GM23338 (cell line): ENCODE measurements around the gene TGFBR3. TPM values are rescaled to one million over a fixed set of nuclear protein-coding genes. Genes with fewer than 3 reads are reported as not detected.

Experiments
- ATAC-seq: fragments of 200-7000 bp; cut with Tn5 transposase; 3 replicates; pipeline ENCODE4 v1.9.1; 2020
- DNase-seq: peaks from one replicate; pipeline ENCODE4 v3.0.0-alpha.2; 2015; ENCODE audit warnings: low spot score
- H2AFZ ChIP-seq: fragments of 200-600 bp; sonication (generic); 2 replicates; pipeline ENCODE4 v1.8.0; 2016; ENCODE audit warnings: antibody characterized with exemption, mild to moderate bottlenecking, moderate library complexity
- H3F3A ChIP-seq: fragments of 200-600 bp; sonication (generic); replicated peaks from 2 replicates; pipeline ENCODE4 v1.8.0; 2017; ENCODE audit warnings: antibody characterized with exemption, mixed run types, low read depth
- H3K27ac ChIP-seq: fragments of 200-600 bp; sonication (generic); 2 replicates; pipeline ENCODE4 v1.6.1; 2016; ENCODE audit warnings: low read depth
- H3K27me3 ChIP-seq: fragments of 200-600 bp; sonication (generic); 2 replicates; pipeline ENCODE4 v1.8.0; 2016; ENCODE audit warnings: mild to moderate bottlenecking, mixed run types, moderate library complexity; ENCODE audit not compliant: insufficient read depth
- H3K36me3 ChIP-seq: fragments of 200-600 bp; sonication (generic); 2 replicates; pipeline ENCODE4 v1.8.0; 2016; ENCODE audit warnings: mild to moderate bottlenecking; ENCODE audit not compliant: insufficient read depth
- H3K4me1 ChIP-seq: fragments of 200-600 bp; sonication (generic); 2 replicates; pipeline ENCODE4 v1.8.0; 2016; ENCODE audit warnings: mild to moderate bottlenecking, moderate library complexity; ENCODE audit not compliant: insufficient read depth
- H3K4me2 ChIP-seq: fragments of 200-600 bp; sonication (generic); 2 replicates; pipeline ENCODE4 v1.7.1; 2017; ENCODE audit warnings: mixed run types
- H3K4me3 ChIP-seq: fragments of 200-600 bp; sonication (generic); 2 replicates; pipeline ENCODE4 v1.6.1; 2016; ENCODE audit warnings: mixed run types
- H3K79me2 ChIP-seq: fragments of 200-600 bp; sonication (generic); replicated peaks from 2 replicates; pipeline ENCODE4 v1.8.0; 2017; ENCODE audit warnings: mild to moderate bottlenecking; ENCODE audit not compliant: insufficient read depth
- H3K9me2 ChIP-seq: fragments of 200-600 bp; sonication (generic); 2 replicates; pipeline ENCODE4 v1.8.0; 2017; ENCODE audit not compliant: insufficient read depth
- H4K20me1 ChIP-seq: fragments of 200-600 bp; sonication (generic); replicated peaks from 2 replicates; pipeline ENCODE4 v1.8.0; 2017; ENCODE audit warnings: mild to moderate bottlenecking; ENCODE audit not compliant: insufficient read depth
- H3K27ac Mint-ChIP-seq: 2 replicates; pipeline ENCODE4 v1.8.0; 2020; ENCODE audit warnings: inconsistent platforms, mild to moderate bottlenecking, moderate library complexity, mixed read lengths
- H3K27me3 Mint-ChIP-seq: 3 replicates; pipeline ENCODE4 v1.8.0; 2022; ENCODE audit warnings: low read depth, mild to moderate bottlenecking, moderate library complexity, mixed read lengths, inconsistent platforms; ENCODE audit not compliant: insufficient read depth, poor library complexity
- H3K36me3 Mint-ChIP-seq: 3 replicates; pipeline ENCODE4 v1.8.0; 2021; ENCODE audit warnings: low read depth, mild to moderate bottlenecking, inconsistent platforms, moderate library complexity, mixed read lengths
- H3K4me1 Mint-ChIP-seq: 3 replicates; pipeline ENCODE4 v1.8.0; 2020; ENCODE audit warnings: mild to moderate bottlenecking, inconsistent platforms, mixed read lengths
- H3K4me3 Mint-ChIP-seq: 3 replicates; pipeline ENCODE4 v1.8.0; 2021; ENCODE audit warnings: moderate library complexity, mild to moderate bottlenecking, inconsistent platforms, mixed read lengths
- H3K9me3 Mint-ChIP-seq: 3 replicates; pipeline ENCODE4 v1.8.0; 2020; ENCODE audit warnings: moderate library complexity, mild to moderate bottlenecking, inconsistent platforms, mixed read lengths
- CREB1 ChIP-seq: fragments of 250-450 bp; sonication (Bioruptor Pico); IDR thresholded peaks from 2 replicates; pipeline ENCODE4 v1.5.0; 2020; ENCODE audit warnings: low read depth, mild to moderate bottlenecking, moderate library complexity
- CTCF ChIP-seq, 2 experiments: fragments of 200-600 bp in 1 of 2; sonication (generic) in 1 of 2; conservative IDR thresholded peaks; 2 replicates each; pipeline versions ENCODE4 v1.5.1 to v1.6.1; 2016 to 2017; ENCODE audit warnings: antibody characterized with exemption in 2 of 2, low read depth in 2 of 2, mild to moderate bottlenecking in 2 of 2, moderate library complexity in 1 of 2
- ETS1 ChIP-seq: IDR thresholded peaks from 2 replicates; pipeline ENCODE4 v1.6.1; 2016; ENCODE audit warnings: antibody characterized with exemption
- EZH2 ChIP-seq: fragments of 200-600 bp; sonication (generic); IDR thresholded peaks from one replicate; pipeline ENCODE4 v1.8.0; 2017; ENCODE audit warnings: antibody characterized with exemption, mild to moderate bottlenecking, low read depth; ENCODE audit not compliant: unreplicated experiment
- EZH2phosphoT487 ChIP-seq: fragments of 200-600 bp; sonication (generic); IDR thresholded peaks from one replicate; pipeline ENCODE4 v1.8.1; 2018; ENCODE audit warnings: antibody characterized with exemption; ENCODE audit not compliant: unreplicated experiment
- JUNB ChIP-seq: IDR thresholded peaks from one replicate; pipeline ENCODE4 v1.6.1; 2016; ENCODE audit warnings: antibody characterized with exemption; ENCODE audit not compliant: unreplicated experiment
- NANOG ChIP-seq: IDR thresholded peaks from 2 replicates; pipeline ENCODE4 v1.6.1; 2016; ENCODE audit warnings: antibody characterized with exemption, borderline replicate concordance
- POLR2AphosphoS5 ChIP-seq: IDR thresholded peaks from 2 replicates; pipeline ENCODE4 v1.6.1; 2016; ENCODE audit warnings: antibody characterized with exemption, low read depth
- REST ChIP-seq: IDR thresholded peaks from one replicate; pipeline ENCODE4 v1.6.1; 2018; ENCODE audit warnings: antibody characterized with exemption; ENCODE audit not compliant: unreplicated experiment
- STAT1 ChIP-seq: IDR thresholded peaks from one replicate; pipeline ENCODE4 v1.6.1; 2016; ENCODE audit warnings: antibody characterized with exemption; ENCODE audit not compliant: unreplicated experiment
- ZNF114 ChIP-seq: fragments of 250-450 bp; sonication (Bioruptor Pico); IDR thresholded peaks from 2 replicates; pipeline ENCODE4 v1.5.0; 2020; ENCODE audit warnings: mild to moderate bottlenecking, moderate library complexity
- ZNF331 ChIP-seq: fragments of 250-450 bp; sonication (Bioruptor Pico); IDR thresholded peaks from 2 replicates; pipeline ENCODE4 v1.5.0; 2020; ENCODE audit warnings: low read depth, mild to moderate bottlenecking, moderate library complexity
- ZNF462 ChIP-seq: fragments of 250-450 bp; sonication (Bioruptor Pico); IDR thresholded peaks from 2 replicates; pipeline ENCODE4 v1.5.0; 2020; ENCODE audit warnings: mild to moderate bottlenecking, moderate library complexity
- polyA plus RNA-seq: library from polyadenylated mRNA; unstranded; fragments of >200 nt; fragmentation: Nextera tagmentation; extraction: Ambion mirVana; gene quantifications from 2 replicates; pipeline ENCODE4 v1.2.1, GENCODE V29; 2016
- total RNA-seq: library from RNA; depleted of rRNA; stranded (reverse); fragments of >200 nt; shearing (Covaris generic); gene quantifications from 2 replicates; pipeline ENCODE4 v1.2.3, GENCODE V29; 2014

Gene TGFBR3
- total and polyA plus RNA-seq, 2 experiments from 2014 or later: 1.7 to 2.9 TPM

GRCh38 chr1:91715416-91716000, 170.4 kb downstream of the TGFBR3 start:
- ATAC-seq: no peak
- no peak overlapping the region for H3K27ac ChIP-seq
- Mint-ChIP-seq H3K27ac (no peak overlapping the region), H3K9me3 (no peaks in the 10 kb centered on the region), H3K4me1 (peaks cover 19% of the 10 kb centered on the region; the same call in 2 of the 3 replicates), H3K36me3 (no peaks in the 10 kb centered on the region), H3K4me3 (no peak overlapping the region), H3K27me3 (peaks cover 4% of the 10 kb centered on the region)
- H3K9me2 ChIP-seq: 0 out of 2 replicates have a peak, but pooled peaks cover 4% of the 10 kb centered on the region
- TF ChIP-seq ETS1: no peak
- TF ChIP-seq ZNF462 (CRISPR knock-in tag): no peak
- TF ChIP-seq EZH2: no peak
- TF ChIP-seq ZNF114 (CRISPR knock-in tag): no peak
- TF ChIP-seq CTCF (conservative IDR thresholded peaks at IDR 0.05; ENCODE audit: low read depth in 2 of 2): no peak
- TF ChIP-seq ZNF331: no peak
- TF ChIP-seq JUNB: no peak
- TF ChIP-seq CREB1: no peak
- no peak for TF ChIP-seq STAT1
- no peak for TF ChIP-seq EZH2phosphoT487
- no peak for TF ChIP-seq REST
- no peak for TF ChIP-seq NANOG
- TF ChIP-seq POLR2AphosphoS5: no peak
- H3K27me3 ChIP-seq: no peaks in the 10 kb centered on the region
- no peaks in the 10 kb centered on the region for H3K36me3 ChIP-seq
- no peak overlapping the region for H2AFZ ChIP-seq
- H4K20me1 ChIP-seq: no peaks in the 10 kb centered on the region
- no peak for DNase-seq
- no peak overlapping the region for H3K4me2 ChIP-seq
- H3K4me1 ChIP-seq: no peaks in the 10 kb centered on the region
- H3F3A ChIP-seq: no peaks in the 10 kb centered on the region
- H3K79me2 ChIP-seq: no peaks in the 10 kb centered on the region
- no peak overlapping the region for H3K4me3 ChIP-seq
